T-helper 2 cell (primary cell): ENCODE data around the gene WNT9B.

Experiments used
- DNase-seq, 5 experiments: peaks; one replicate each; pipeline versions ENCODE4 v3.0.0 to v3.0.0-alpha.2; 2012 to 2022

The WNT9B gene

DNA sequence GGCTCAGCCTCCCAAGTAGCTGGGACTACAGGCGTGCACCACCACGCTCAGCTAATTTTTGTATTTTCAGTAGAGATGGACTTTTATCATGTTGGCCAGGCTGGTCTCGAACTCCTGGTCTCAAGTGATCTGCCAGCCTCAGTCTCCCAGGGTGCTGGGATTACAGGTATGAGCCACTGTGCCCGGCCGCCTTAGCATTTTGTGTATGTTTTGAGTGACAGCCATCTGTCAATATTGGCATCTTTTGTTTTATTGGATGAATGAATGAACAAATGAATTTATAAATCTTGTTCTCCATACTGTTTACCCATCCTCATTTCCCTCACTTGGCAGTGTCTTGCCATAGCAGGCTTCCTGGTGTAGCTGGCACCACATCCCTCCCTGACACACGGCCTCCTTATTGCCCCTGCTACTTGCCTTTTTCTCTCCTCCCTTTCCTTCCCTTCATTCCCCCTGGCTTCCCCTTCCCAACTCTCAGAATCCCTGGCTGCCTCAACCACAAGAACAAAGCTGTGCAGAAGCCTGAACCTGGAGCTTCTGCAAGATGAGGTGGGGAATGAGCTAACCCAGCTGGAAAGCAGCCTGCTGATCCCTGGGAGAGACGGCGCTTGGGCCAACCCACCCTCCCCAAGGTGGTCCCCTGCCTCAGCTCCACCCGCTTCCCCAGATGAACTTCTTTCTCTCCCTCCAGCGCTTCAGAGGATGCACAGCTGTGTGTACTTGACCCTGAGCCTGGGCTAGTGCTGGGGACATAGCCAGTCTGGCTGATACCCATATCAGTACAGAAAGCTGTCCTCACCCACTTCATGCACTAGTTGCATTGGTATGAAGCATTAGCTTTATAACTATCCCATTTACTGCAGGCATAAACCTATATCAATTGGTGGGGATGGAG lies 34.3 kb downstream of the WNT9B start:
- no peak for DNase-seq

DNA sequence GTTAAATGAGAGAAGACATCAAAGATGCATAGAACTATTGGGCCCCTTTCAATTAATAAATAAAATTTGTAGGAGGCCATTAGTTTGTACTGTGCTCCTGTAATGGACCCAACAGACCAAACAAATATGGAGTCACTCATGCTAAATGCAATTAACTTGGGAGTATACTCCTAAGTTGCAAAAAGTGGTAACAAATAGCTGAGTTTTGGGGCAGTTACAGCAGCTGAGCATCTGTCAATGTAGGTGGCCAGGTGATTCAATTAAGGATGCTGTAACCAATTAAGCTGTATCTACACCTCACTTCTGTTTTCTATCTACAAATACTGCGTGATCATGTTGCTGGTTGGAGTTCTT lies 34.9 kb downstream of the WNT9B start:
- DNase-seq: no peak

DNA sequence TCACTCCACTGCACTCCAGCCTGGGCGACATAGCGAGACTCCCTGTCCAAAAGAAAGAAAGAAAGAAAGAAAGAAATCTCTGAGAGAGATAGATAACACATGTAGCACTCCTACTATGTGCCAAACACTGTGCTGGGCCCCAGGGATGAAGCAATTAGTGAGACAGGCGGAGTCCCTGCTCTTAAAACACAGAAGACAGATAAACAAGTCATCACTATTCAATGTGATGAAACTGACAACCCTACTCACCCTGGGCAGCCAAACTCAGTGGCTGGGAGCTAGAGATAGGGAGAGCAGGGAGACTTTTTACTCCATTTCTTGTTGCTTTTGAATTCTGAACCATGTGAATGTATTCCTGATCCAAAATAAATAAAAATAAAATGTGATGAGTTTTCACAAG lies 36.3 kb downstream of the WNT9B start:
- DNase-seq: no peak

GRCh38 chr17:46888727-46889126 lies 37.3 kb downstream of the WNT9B start:
- DNase-seq: no peak

GRCh38 chr17:46889519-46889918 lies 38.1 kb downstream of the WNT9B start:
- no peak for DNase-seq

GRCh38 chr17:46889992-46890564 lies 38.7 kb downstream of the WNT9B start:
- no peak for DNase-seq

GRCh38 chr17:46890638-46891037 lies 39.3 kb downstream of the WNT9B start:
- no peak for DNase-seq

- no peak for DNase-seq
Observed at GRCh38 chr17:46892192-46892703, 40.9 kb downstream of the WNT9B start.

- no peak for DNase-seq
Observed at GRCh38 chr17:46894024-46894423, 42.6 kb downstream of the WNT9B start.

- no peak for DNase-seq
Observed at GRCh38 chr17:46894476-46895151, 43.2 kb downstream of the WNT9B start.

DNA sequence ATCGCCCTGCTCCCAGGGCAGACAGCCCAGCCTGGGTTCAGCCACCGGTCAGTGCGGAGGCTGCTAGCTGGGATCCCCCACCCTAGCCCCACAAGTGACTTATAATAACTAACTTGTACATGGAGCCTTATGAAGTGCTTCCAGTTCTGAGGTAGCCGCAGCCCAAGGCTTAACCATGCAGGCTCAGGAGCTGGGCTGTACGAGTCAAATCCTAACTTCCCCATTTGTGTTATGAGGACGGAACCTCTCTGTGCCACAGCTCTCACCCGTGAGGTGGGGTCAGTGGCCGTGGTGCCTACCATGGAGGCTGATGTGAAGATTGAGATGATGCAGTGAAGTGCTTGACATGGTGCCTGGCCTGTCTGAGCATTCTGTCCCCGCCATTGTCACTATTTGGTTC lies 43.8 kb downstream of the WNT9B start:
- DNase-seq: no peak

DNA sequence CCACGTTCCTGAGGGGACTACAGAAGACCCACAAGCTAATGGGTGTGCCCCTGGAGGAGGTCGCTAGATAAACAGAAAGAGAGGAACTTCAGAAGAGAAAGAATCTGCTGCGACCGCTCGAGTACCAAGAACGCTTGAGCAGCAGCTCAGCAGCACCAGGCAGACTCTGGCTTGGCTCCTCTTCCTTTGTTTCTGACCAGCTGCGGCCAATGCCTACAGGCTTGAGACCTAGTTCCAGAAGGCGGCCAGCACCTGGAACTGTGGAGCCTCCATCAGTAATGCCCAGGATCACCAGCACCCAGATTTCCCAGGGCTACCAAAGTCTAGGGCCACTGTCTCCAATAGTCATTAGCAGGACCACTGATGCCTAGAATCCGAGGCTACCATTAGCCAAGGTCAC lies 45.6 kb downstream of the WNT9B start:
- no peak for DNase-seq

DNA sequence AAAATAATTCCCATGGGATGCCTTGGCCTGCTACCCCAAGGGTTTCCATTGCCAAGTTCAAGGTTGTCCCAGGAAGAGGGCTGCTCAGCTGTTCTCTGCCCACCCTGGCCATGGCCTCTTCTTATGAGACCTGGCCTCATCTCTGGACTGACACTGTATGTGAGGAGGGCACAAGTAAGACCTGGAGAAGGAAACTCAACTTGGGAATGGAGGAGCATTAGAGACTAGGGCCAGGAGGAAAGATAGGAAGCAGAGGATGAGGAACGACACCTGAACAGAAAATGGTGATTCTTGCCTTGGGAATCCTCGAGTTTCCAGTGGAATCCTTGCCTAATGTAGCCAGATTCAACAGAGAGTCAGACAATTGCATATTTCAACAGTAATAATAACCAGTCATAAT lies 47.0 kb downstream of the WNT9B start:
- DNase-seq: no peak

DNA sequence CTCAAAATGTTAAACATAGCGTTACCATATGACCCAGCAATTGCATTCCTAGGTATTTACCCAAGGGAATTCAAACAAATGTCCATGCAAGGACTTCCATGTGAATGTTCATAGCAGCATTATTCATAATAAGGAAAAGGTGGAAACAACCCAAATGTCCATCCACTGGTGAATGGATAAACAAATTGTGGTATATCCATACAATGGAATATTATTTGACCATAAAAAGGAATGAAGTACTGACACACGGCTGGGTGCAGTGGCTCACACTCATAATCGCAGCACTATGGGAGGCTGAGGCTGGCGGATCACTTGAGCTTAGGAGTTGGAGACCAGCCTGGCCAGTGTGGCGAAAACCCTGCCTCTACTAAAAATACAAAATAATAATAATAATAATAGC lies 47.5 kb downstream of the WNT9B start:
- DNase-seq: no peak

GRCh38 chr17:46901291-46901690 lies 49.9 kb downstream of the WNT9B start:
- DNase-seq: no peak

- no peak for DNase-seq
Observed at GRCh38 chr17:46903762-46904672, 52.6 kb downstream of the WNT9B start.

- DNase-seq: no peak
Observed at GRCh38 chr17:46908068-46908737, 56.8 kb downstream of the WNT9B start.

DNA sequence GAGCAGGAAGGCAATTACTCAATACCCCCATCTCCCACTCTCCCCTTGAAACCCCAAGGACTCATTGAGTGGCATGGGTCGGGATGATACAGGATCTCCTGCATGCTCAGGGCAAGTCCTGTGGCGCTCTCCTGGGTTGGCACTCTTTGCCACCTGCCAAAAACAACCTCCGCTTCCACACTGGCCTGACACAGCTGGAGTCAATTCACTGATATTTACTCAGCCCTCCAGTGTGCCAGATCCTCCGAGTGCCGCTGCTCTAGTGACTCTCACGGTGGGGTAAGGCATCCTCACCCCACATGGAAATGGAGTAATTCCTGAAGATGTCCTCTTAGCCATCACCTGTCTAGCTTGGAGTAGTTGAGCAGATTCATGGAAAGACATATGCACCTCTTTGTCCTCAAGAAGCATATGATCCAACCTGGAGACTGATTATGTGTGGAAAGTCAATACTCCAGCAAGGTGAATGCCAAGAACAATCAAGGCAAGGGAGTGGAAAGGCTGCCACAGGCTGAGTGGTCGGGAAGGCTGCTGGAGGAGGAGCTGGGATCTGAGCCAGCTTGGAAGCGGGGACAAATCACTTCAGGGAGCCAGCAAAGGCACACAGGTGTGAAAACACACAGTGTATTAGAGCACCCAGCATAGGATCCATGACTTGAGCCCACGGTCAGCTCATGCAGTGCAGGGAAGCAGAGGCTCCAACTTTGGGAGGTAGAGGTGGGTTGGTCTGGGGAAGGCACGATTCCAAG lies 59.0 kb downstream of the WNT9B start:
- no peak for DNase-seq

GRCh38 chr17:46911311-46911710 lies 59.9 kb downstream of the WNT9B start:
- DNase-seq: no peak

GRCh38 chr17:46915596-46915995 lies 64.2 kb downstream of the WNT9B start:
- no peak for DNase-seq

GRCh38 chr17:46916211-46916610 lies 64.8 kb downstream of the WNT9B start:
- no peak for DNase-seq
